Naive B cell (primary cell): ENCODE results near the gene NPIPA3. TPM values are rescaled to one million over a fixed set of nuclear protein-coding genes. Genes with fewer than 3 reads are reported as not detected.
"Not testable (repeated sequence)": the region's sequence is repeated elsewhere in the genome, so short reads cannot be mapped to it uniquely, and the experiment has no call there.

Source experiments
- ATAC-seq, 2 donors: fragments of 150-1000 bp; cut with Tn5 transposase; 2 replicates each; pipeline ENCODE4 v1.10.0; 2021; ENCODE audit warnings: low read depth in 2 of 2, mild to moderate bottlenecking in 2 of 2, moderate library complexity in 2 of 2
- DNase-seq: peaks from one replicate; pipeline ENCODE4 v3.0.0; 2022
- H3K27ac Mint-ChIP-seq, 6 donors: one replicate each; pipeline ENCODE4 v1.8.0; 2020 to 2022; ENCODE audit warnings: mild to moderate bottlenecking in 6 of 6, mixed read lengths in 6 of 6, moderate library complexity in 5 of 6, inconsistent platforms in 2 of 6
- H3K27me3 Mint-ChIP-seq, 3 donors: one replicate each; pipeline ENCODE4 v1.8.0; 2021 to 2022; ENCODE audit warnings: mixed read lengths in 3 of 3, mild to moderate bottlenecking in 1 of 3
- H3K36me3 Mint-ChIP-seq, 2 donors: one replicate each; pipeline ENCODE4 v1.8.0; 2020 to 2022; ENCODE audit warnings: mixed read lengths in 2 of 2, inconsistent platforms in 1 of 2, mild to moderate bottlenecking in 1 of 2
- H3K4me1 Mint-ChIP-seq, 3 donors: one replicate each; pipeline ENCODE4 v1.8.0; 2020 to 2022; ENCODE audit warnings: mixed read lengths in 3 of 3, inconsistent platforms in 1 of 3, mild to moderate bottlenecking in 1 of 3, moderate library complexity in 1 of 3
- H3K4me3 Mint-ChIP-seq, 8 donors: one replicate each; pipeline ENCODE4 v1.8.0; 2020 to 2022; ENCODE audit warnings: mild to moderate bottlenecking in 8 of 8, mixed read lengths in 8 of 8, moderate library complexity in 8 of 8, inconsistent platforms in 2 of 8
- H3K9me3 Mint-ChIP-seq, 7 donors: one replicate each; pipeline ENCODE4 v1.8.0; 2020 to 2022; ENCODE audit warnings: mixed read lengths in 7 of 7, mild to moderate bottlenecking in 5 of 7, inconsistent platforms in 2 of 7, moderate library complexity in 1 of 7
- polyA plus RNA-seq, 6 donors: library from polyadenylated mRNA; unstranded; fragments of 300-500 nt; fragmentation: Illumina TruSeq; gene quantifications; one replicate each; pipeline ENCODE4 v1.2.3, GENCODE V29; 2021; ENCODE audit warnings: low read depth in 6 of 6

NPIPA3 gene
- polyA plus RNA-seq, 6 donors from 2014 or later = not detected

- not testable (repeated sequence) for H3K36me3 Mint-ChIP-seq, H3K4me3 Mint-ChIP-seq, H3K27ac Mint-ChIP-seq, H3K9me3 Mint-ChIP-seq, H3K27me3 Mint-ChIP-seq, H3K4me1 Mint-ChIP-seq, ATAC-seq, DNase-seq
Measured at GRCh38 chr16:14685870-14686793, 17.1 kb upstream of the NPIPA3 start.

- not testable (repeated sequence) for H3K4me3 Mint-ChIP-seq, H3K27me3 Mint-ChIP-seq, H3K4me1 Mint-ChIP-seq, H3K36me3 Mint-ChIP-seq, H3K9me3 Mint-ChIP-seq, H3K27ac Mint-ChIP-seq, ATAC-seq, DNase-seq
Measured at GRCh38 chr16:14694129-14694528, 9.1 kb upstream of the NPIPA3 start, which contains the start of gene PLA2G10. PLA2G10 (minus strand) TSS chr16:14694308; CDS start chr16:14694229, 79 bp downstream.

GRCh38 chr16:14701859-14702258 is 1.4 kb upstream of the NPIPA3 start:
- not testable (repeated sequence) for H3K4me1 Mint-ChIP-seq, H3K27ac Mint-ChIP-seq, ATAC-seq, H3K9me3 Mint-ChIP-seq, H3K27me3 Mint-ChIP-seq, DNase-seq, H3K4me3 Mint-ChIP-seq, H3K36me3 Mint-ChIP-seq

- not testable (repeated sequence) for H3K36me3 Mint-ChIP-seq, H3K4me3 Mint-ChIP-seq, H3K9me3 Mint-ChIP-seq, H3K27ac Mint-ChIP-seq, DNase-seq, H3K4me1 Mint-ChIP-seq, H3K27me3 Mint-ChIP-seq
- ATAC-seq = peak in 1 of 2 donors; percentile 2
Measured at GRCh38 chr16:14702672-14703071, 539 bp upstream of the NPIPA3 start.

GRCh38 chr16:14733233-14733632 is 30.0 kb downstream of the NPIPA3 start:
- H3K36me3 Mint-ChIP-seq, ATAC-seq, DNase-seq, H3K9me3 Mint-ChIP-seq, H3K4me1 Mint-ChIP-seq, H3K27ac Mint-ChIP-seq, H3K27me3 Mint-ChIP-seq, H3K4me3 Mint-ChIP-seq: not testable (repeated sequence)

- not testable (repeated sequence) for ATAC-seq, H3K27ac Mint-ChIP-seq, H3K9me3 Mint-ChIP-seq, H3K4me3 Mint-ChIP-seq, H3K36me3 Mint-ChIP-seq, H3K4me1 Mint-ChIP-seq, H3K27me3 Mint-ChIP-seq, DNase-seq
Measured at GRCh38 chr16:14740832-14741385, 37.7 kb downstream of the NPIPA3 start.

- not testable (repeated sequence) for H3K36me3 Mint-ChIP-seq, H3K27ac Mint-ChIP-seq, H3K4me3 Mint-ChIP-seq, ATAC-seq, H3K4me1 Mint-ChIP-seq, H3K9me3 Mint-ChIP-seq, DNase-seq, H3K27me3 Mint-ChIP-seq
Measured at GRCh38 chr16:14741794-14742193, 38.6 kb downstream of the NPIPA3 start.

- ATAC-seq = peak; percentile 99
- H3K4me3 Mint-ChIP-seq, H3K9me3 Mint-ChIP-seq, H3K27ac Mint-ChIP-seq, H3K27me3 Mint-ChIP-seq, DNase-seq, H3K4me1 Mint-ChIP-seq, H3K36me3 Mint-ChIP-seq: not testable (repeated sequence)
Measured at GRCh38 chr16:14742273-14743128, 39.3 kb downstream of the NPIPA3 start, which contains the start of gene NPIPA2. NPIPA2 (plus strand) TSS chr16:14742533; CDS start chr16:14748066, 5,533 bp downstream.

- not testable (repeated sequence) for H3K4me3 Mint-ChIP-seq, H3K27me3 Mint-ChIP-seq, H3K27ac Mint-ChIP-seq, H3K9me3 Mint-ChIP-seq, H3K4me1 Mint-ChIP-seq, H3K36me3 Mint-ChIP-seq, DNase-seq, ATAC-seq
Measured at GRCh38 chr16:14773654-14774053, 70.4 kb downstream of the NPIPA3 start.

GRCh38 chr16:14775624-14776023 is 72.4 kb downstream of the NPIPA3 start:
- not testable (repeated sequence) for H3K4me3 Mint-ChIP-seq, H3K27me3 Mint-ChIP-seq, H3K4me1 Mint-ChIP-seq, H3K36me3 Mint-ChIP-seq, H3K27ac Mint-ChIP-seq, ATAC-seq, H3K9me3 Mint-ChIP-seq, DNase-seq

Other genes with a start within 250 kb of the NPIPA3 start
- 10 to 100 TPM; 43.7 to 64.7 (median 55.4) TPM for gene PARN, start 73.2 kb upstream of the NPIPA3 start, polyA plus RNA-seq
- 10 to 100 TPM; 29.0 to 46.6 (median 40.4) TPM for gene BFAR, start 70.5 kb upstream of the NPIPA3 start, polyA plus RNA-seq
- gene PLA2G10, start 9.1 kb upstream of the NPIPA3 start, polyA plus RNA-seq = not detected
- not detected for gene NPIPA2, start 39.1 kb downstream of the NPIPA3 start, polyA plus RNA-seq
- gene NOMO1, start 130.3 kb downstream of the NPIPA3 start, polyA plus RNA-seq = 10 to 100 TPM; 15.9 to 45.1 (median 26.0) TPM
- gene NPIPA1, start 234.0 kb downstream of the NPIPA3 start, polyA plus RNA-seq = 1 to 10 TPM in 3 of 6 donors, under 1 TPM in 2, not detected in 1; 0.73 to 3.9 (median 1.3) TPM